ENCODE measurements around the gene SMPD1.

GRCh38 chr11:6404342-6405051 is 14.2 kb downstream of the SMPD1 start:
- no peak for TF ChIP-seq CEBPB (IDR thresholded peaks at IDR 0.05; ENCODE audit: low read depth, low read length)
- TF ChIP-seq NANOG (IDR thresholded peaks at IDR 0.05; ENCODE audit: insufficient read depth, low read depth, low read length, poor library complexity, severe bottlenecking) = no peak
- TF ChIP-seq MAFK (IDR thresholded peaks at IDR 0.05; ENCODE audit: low read depth, low read length) = no peak
- no peak for TF ChIP-seq SP4 (IDR thresholded peaks at IDR 0.05; ENCODE audit: low read length)
- TF ChIP-seq, protein P1, sequence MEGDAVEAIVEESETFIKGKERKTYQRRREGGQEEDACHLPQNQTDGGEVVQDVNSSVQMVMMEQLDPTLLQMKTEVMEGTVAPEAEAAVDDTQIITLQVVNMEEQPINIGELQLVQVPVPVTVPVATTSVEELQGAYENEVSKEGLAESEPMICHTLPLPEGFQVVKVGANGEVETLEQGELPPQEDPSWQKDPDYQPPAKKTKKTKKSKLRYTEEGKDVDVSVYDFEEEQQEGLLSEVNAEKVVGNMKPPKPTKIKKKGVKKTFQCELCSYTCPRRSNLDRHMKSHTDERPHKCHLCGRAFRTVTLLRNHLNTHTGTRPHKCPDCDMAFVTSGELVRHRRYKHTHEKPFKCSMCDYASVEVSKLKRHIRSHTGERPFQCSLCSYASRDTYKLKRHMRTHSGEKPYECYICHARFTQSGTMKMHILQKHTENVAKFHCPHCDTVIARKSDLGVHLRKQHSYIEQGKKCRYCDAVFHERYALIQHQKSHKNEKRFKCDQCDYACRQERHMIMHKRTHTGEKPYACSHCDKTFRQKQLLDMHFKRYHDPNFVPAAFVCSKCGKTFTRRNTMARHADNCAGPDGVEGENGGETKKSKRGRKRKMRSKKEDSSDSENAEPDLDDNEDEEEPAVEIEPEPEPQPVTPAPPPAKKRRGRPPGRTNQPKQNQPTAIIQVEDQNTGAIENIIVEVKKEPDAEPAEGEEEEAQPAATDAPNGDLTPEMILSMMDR (IDR thresholded peaks at IDR 0.05; ENCODE audit: control extremely low read depth in 1 of 3, insufficient read depth in 1 of 3, low read depth in 1 of 3, low read length in 3 of 3) = no peak
- no peak for TF ChIP-seq EP300 (IDR thresholded peaks at IDR 0.05; ENCODE audit: borderline replicate concordance in 1 of 2, low read depth in 2 of 2, low read length in 2 of 2)
- no peak for TF ChIP-seq TAF1 (IDR thresholded peaks at IDR 0.05; ENCODE audit: low read depth, low read length)
- TF ChIP-seq ZNF274 (IDR thresholded peaks at IDR 0.05; ENCODE audit: borderline replicate concordance, extremely low read depth, low read length) = no peak
- no peak for TF ChIP-seq CREB1 (IDR thresholded peaks at IDR 0.05)
- TF ChIP-seq SIX5 (IDR thresholded peaks at IDR 0.05; ENCODE audit: low read depth, low read length) = no peak
- no peak for TF ChIP-seq NRF1 (IDR thresholded peaks at IDR 0.05; ENCODE audit: low read depth, low read length)
- TF ChIP-seq SP2 (IDR thresholded peaks at IDR 0.05; ENCODE audit: low read length) = no peak
